NT2/D1 (cell line): ENCODE results near the gene FEM1C.

Experiments used
- DNase-seq: peaks from one replicate; pipeline ENCODE4 v3.0.0-alpha.2; 2011; ENCODE audit warnings: low read depth, low spot score
- H3K27me3 ChIP-seq: 2 replicates; pipeline ENCODE4 v1.6.0; 2011; ENCODE audit warnings: mild to moderate bottlenecking; ENCODE audit not compliant: insufficient read length, insufficient read depth
- H3K36me3 ChIP-seq: 2 replicates; pipeline ENCODE4 v1.6.1; 2011; ENCODE audit warnings: mild to moderate bottlenecking, low read length, mixed read lengths; ENCODE audit not compliant: insufficient read depth, insufficient read length
- H3K4me1 ChIP-seq: 2 replicates; pipeline ENCODE4 v1.5.1; 2011; ENCODE audit not compliant: insufficient read depth, insufficient read length
- H3K4me3 ChIP-seq: 2 replicates; pipeline ENCODE4 v1.5.1; 2011; ENCODE audit warnings: low read depth; ENCODE audit not compliant: insufficient read length
- H3K9ac ChIP-seq: 2 replicates; pipeline ENCODE4 v1.6.0; 2011; ENCODE audit warnings: low read depth; ENCODE audit not compliant: insufficient read length
- H3K9me3 ChIP-seq: 2 replicates; pipeline ENCODE4 v1.5.1; 2011; ENCODE audit warnings: mild to moderate bottlenecking, low read length; ENCODE audit not compliant: insufficient read depth
- SUZ12 ChIP-seq: IDR thresholded peaks from 2 replicates; pipeline ENCODE4 v1.6.1; 2011; ENCODE audit not compliant: insufficient read length, insufficient read depth; ENCODE audit errors: extremely low read depth
- YY1 ChIP-seq: IDR thresholded peaks from 2 replicates; pipeline ENCODE4 v1.6.1; 2011; ENCODE audit not compliant: insufficient read length, insufficient read depth
- ZNF274 ChIP-seq: IDR thresholded peaks from 2 replicates; pipeline ENCODE4 v1.6.1; 2011; ENCODE audit warnings: mild to moderate bottlenecking, low read depth, low read length

The FEM1C gene

GRCh38 chr5:115475788-115476187 is 68.8 kb downstream of the FEM1C start:
- Histone ChIP-seq H3K36me3 (no peaks in the 10 kb centered on the region), H3K27me3 (no peaks in the 10 kb centered on the region), H3K4me1 (no peaks in the 10 kb centered on the region), H3K9me3 (no peaks in the 10 kb centered on the region), H3K9ac (no peak overlapping the region), H3K4me3 (no peak overlapping the region)
- TF ChIP-seq SUZ12: no peak
- TF ChIP-seq YY1: no peak
- TF ChIP-seq ZNF274: no peak
- DNase-seq: no peak

GRCh38 chr5:115472271-115473025 is 72.1 kb downstream of the FEM1C start:
- Histone ChIP-seq H3K27me3 (no peaks in the 10 kb centered on the region), H3K9me3 (no peaks in the 10 kb centered on the region), H3K4me1 (no peaks in the 10 kb centered on the region), H3K9ac (no peak overlapping the region), H3K36me3 (no peaks in the 10 kb centered on the region), H3K4me3 (no peak overlapping the region)
- TF ChIP-seq YY1: no peak
- no peak for TF ChIP-seq SUZ12
- no peak for TF ChIP-seq ZNF274
- DNase-seq: no peak

GRCh38 chr5:115471345-115472063 is 73.1 kb downstream of the FEM1C start:
- TF ChIP-seq SUZ12 (no peak), YY1 (no peak), ZNF274 (no peak)
- Histone ChIP-seq H3K9me3 (no peaks in the 10 kb centered on the region), H3K36me3 (no peaks in the 10 kb centered on the region), H3K27me3 (no peaks in the 10 kb centered on the region), H3K4me1 (no peaks in the 10 kb centered on the region), H3K4me3 (no peak overlapping the region), H3K9ac (no peak overlapping the region)
- DNase-seq: no peak

- DNase-seq: no peak
- H3K4me3 ChIP-seq: no peak overlapping the region
- TF ChIP-seq ZNF274: no peak
- no peak for TF ChIP-seq SUZ12
- TF ChIP-seq YY1: no peak
- no peaks in the 10 kb centered on the region for H3K27me3 ChIP-seq
- H3K36me3 ChIP-seq: no peaks in the 10 kb centered on the region
- no peaks in the 10 kb centered on the region for H3K4me1 ChIP-seq
- H3K9ac ChIP-seq: no peak overlapping the region
- H3K9me3 ChIP-seq: no peaks in the 10 kb centered on the region
Observed at GRCh38 chr5:115470921-115471320, 73.7 kb downstream of the FEM1C start.
